ENCODE results near the gene RUSC2. TPM values are rescaled to one million over a fixed set of nuclear protein-coding genes. Genes with fewer than 3 reads are reported as not detected.

RUSC2 gene
- total RNA-seq, 1 donor from 2014 or later = 4.4 TPM

DNA sequence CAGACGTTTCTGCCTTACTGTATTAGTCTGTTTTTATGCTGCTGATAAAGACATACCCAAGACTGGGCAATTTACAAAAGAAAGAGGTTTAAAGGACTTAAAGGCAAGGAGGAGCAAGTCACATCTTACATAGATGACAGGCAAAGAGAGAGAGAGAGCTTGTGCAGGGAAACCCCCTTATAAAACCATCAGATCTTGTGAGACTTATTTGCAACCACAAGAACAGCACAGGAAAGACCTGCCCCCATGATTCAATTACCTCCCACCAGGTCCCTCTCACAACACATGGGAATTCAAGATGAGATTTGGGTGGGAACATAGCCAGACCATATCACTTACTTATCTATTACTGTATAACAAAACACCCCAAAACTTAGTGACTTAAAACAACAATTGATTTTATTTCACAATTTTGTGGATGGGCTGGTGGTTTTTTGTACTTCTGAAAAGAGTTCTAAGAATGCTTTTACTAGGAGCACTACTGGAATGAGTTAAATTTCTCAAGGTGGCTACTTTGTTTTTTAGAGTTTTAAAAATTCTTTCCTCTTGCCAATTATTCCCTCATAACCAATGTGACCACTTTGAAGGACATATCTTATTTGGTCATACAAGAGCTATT lies 10.3 kb downstream of the RUSC2 start:
- peaks cover 11% of the 10 kb centered on the region for H3K9me3 Mint-ChIP-seq
- DNase-seq (ENCODE audit: low spot score) = no peak
- no peak overlapping the region for H3K4me3 Mint-ChIP-seq
- H3K27ac Mint-ChIP-seq = peak overlapping the region; percentile 29
- peaks cover 2% of the 10 kb centered on the region for H3K36me3 Mint-ChIP-seq (ENCODE audit: low read depth)
- H3K27me3 Mint-ChIP-seq (ENCODE audit: insufficient read depth) = no peaks in the 10 kb centered on the region
- intact Hi-C loops (cut with micrococcal nuclease) = no loop called here
- H3K4me1 Mint-ChIP-seq (ENCODE audit: low read depth) = peaks cover 19% of the 10 kb centered on the region

DNA sequence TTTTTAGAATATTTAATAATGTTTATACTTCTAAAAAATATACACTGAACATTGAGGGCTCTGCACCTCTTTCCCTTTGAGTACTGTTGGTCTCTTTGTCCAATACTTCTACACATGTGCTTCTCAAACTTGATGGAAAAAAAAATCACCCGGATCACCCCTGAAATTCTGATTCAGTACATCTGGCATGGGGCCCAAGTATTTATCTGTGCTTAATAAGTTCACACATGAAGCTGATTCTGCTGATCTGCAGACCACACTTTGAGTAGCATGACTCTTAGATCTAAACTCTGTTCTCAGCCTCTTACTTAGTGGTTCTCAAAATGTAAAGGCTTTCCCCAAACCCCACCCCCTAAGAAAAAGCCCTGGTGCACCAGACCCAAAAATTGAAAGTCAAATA lies 12.0 kb downstream of the RUSC2 start:
- Mint-ChIP-seq H3K27ac (no peak overlapping the region), H3K36me3 (ENCODE audit: low read depth) (peaks cover 2% of the 10 kb centered on the region), H3K4me1 (ENCODE audit: low read depth) (peaks cover 7% of the 10 kb centered on the region), H3K27me3 (ENCODE audit: insufficient read depth) (no peaks in the 10 kb centered on the region), H3K4me3 (no peak overlapping the region), H3K9me3 (peaks cover 11% of the 10 kb centered on the region)
- no peak for DNase-seq (ENCODE audit: low spot score)
- intact Hi-C loops (cut with micrococcal nuclease) = no loop called here

DNA sequence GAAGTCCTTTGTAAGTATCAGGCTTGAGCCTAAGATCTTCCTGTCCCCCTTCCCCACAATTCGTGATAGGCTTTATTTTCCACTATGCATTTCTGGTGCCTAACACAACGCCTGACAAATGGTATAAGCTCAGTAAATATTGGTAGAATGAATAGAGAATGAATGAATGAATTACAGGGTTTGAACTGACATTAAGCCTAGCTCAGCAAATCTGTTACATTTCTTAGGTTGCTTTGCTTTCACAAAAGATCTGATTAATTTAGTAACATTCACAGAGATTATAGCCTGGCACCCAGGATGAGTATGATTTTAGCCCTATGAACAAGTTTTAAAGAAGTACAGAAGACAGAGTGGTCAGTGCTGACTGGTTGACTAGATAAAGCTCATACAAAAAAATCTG lies 16.4 kb downstream of the RUSC2 start:
- no peak overlapping the region for H3K4me3 Mint-ChIP-seq
- H3K36me3 Mint-ChIP-seq (ENCODE audit: low read depth) = no peaks in the 10 kb centered on the region
- H3K4me1 Mint-ChIP-seq (ENCODE audit: low read depth) = peaks cover 5% of the 10 kb centered on the region
- no peak overlapping the region for H3K27ac Mint-ChIP-seq
- intact Hi-C loops (cut with micrococcal nuclease) = no loop called here
- H3K27me3 Mint-ChIP-seq (ENCODE audit: insufficient read depth) = peaks cover 2% of the 10 kb centered on the region
- DNase-seq (ENCODE audit: low spot score) = no peak
- H3K9me3 Mint-ChIP-seq = no peaks in the 10 kb centered on the region

DNA sequence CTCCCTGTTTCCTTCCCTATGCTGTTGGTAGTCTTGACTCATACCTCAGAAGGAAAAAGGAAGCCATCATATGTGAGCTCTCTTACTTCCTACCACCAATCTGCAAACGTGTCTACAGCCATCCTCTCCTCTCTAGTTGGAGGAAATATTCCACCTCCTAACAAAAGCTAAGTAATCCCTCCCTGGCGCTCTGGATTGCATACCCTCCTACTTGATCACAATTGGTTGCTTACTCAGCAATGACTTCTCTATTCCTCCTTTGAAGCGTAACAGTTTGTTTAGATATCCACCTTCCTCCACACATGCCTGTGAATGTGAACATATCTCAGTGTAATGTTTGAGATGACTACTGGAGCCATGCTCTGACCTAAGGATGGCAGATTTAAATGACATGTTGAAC lies 18.2 kb downstream of the RUSC2 start:
- Mint-ChIP-seq H3K36me3 (ENCODE audit: low read depth) (no peaks in the 10 kb centered on the region), H3K27ac (no peak overlapping the region), H3K4me3 (no peak overlapping the region), H3K27me3 (ENCODE audit: insufficient read depth) (peaks cover 2% of the 10 kb centered on the region), H3K9me3 (no peaks in the 10 kb centered on the region), H3K4me1 (ENCODE audit: low read depth) (peaks cover 5% of the 10 kb centered on the region)
- intact Hi-C loops (cut with micrococcal nuclease) = no loop called here
- DNase-seq (ENCODE audit: low spot score) = no peak

DNA sequence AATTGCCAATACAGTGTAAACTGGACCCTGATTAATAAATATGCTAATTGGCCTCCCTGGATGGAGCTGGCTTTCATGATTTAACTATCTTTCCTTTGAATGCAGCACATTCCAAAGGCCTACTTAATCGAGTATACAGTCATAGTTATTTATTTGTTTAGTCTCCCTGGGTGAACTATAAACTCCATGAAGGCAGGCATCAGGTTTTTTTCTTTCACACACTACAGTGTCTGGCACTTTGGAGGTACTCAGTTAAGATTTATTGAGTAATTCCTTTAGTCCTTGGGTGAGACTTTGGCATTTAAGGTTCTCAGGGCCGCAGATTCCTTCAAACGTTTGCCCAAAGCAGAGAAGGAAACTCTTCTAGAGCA lies 20.5 kb downstream of the RUSC2 start:
- Mint-ChIP-seq H3K4me1 (ENCODE audit: low read depth) (peaks cover 5% of the 10 kb centered on the region), H3K27ac (no peak overlapping the region), H3K27me3 (ENCODE audit: insufficient read depth) (peaks cover 2% of the 10 kb centered on the region), H3K4me3 (no peak overlapping the region), H3K9me3 (no peaks in the 10 kb centered on the region), H3K36me3 (ENCODE audit: low read depth) (no peaks in the 10 kb centered on the region)
- DNase-seq (ENCODE audit: low spot score) = no peak
- intact Hi-C loops (cut with micrococcal nuclease) = no loop called here

DNA sequence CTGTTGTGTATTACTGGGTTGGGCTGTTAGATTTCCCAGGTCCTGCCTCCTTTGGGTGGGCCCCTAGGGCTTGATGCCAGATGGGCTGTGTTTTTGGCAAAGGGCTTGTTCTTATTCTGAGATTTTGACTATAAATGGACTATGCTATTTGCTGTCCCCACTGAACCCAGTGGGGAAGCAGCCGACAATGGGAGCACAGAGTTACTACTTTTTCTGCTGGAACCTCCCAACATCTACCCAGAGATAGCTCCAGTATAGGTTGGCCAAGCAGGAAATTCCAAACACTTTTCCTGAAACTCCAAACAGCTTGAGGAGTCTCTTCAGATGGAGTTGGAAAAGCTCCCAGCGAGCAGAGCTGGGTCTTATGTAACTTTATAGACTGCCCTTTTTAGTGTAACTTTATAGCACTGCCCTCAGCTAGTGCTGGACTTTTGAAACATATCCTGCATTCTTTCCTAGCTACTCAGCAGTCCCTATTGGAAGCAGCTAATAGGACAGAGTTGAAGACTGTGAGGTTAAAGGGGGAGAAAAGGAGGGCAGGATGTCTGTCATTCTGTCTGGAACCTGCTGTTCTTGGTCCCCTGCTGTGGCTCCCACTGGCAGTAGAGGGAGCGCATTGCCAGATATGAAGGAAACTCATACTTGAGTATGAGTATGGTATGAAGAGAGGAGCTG lies 21.0 kb downstream of the RUSC2 start:
- Mint-ChIP-seq H3K4me3 (no peak overlapping the region), H3K36me3 (ENCODE audit: low read depth) (no peaks in the 10 kb centered on the region), H3K4me1 (ENCODE audit: low read depth) (peaks cover 5% of the 10 kb centered on the region), H3K27me3 (ENCODE audit: insufficient read depth) (peaks cover 2% of the 10 kb centered on the region), H3K9me3 (no peaks in the 10 kb centered on the region), H3K27ac (no peak overlapping the region)
- intact Hi-C loops (cut with micrococcal nuclease) = no loop called here
- DNase-seq (ENCODE audit: low spot score) = no peak

DNA sequence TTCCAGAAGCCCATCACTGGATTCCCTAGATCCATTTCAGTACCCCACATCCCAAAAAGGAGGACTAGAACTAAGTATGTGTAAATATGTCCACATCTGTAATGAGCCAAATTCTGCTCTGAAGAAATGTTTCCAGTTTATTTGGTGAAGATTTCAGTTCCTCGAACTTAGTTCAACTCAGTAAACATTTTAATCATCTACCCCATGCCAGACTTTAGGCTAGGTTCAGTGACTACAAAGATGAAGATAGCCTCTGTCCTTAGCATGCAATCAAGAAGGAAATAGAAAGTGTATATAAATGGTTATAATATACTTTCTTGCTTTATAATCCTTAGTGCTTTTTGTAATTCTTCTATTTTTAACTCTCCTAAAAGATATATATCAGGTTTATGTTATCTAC lies 21.5 kb downstream of the RUSC2 start:
- H3K4me1 Mint-ChIP-seq (ENCODE audit: low read depth) = peaks cover 5% of the 10 kb centered on the region
- H3K4me3 Mint-ChIP-seq = no peak overlapping the region
- peaks cover 2% of the 10 kb centered on the region for H3K27me3 Mint-ChIP-seq (ENCODE audit: insufficient read depth)
- no peaks in the 10 kb centered on the region for H3K9me3 Mint-ChIP-seq
- H3K27ac Mint-ChIP-seq = no peak overlapping the region
- DNase-seq (ENCODE audit: low spot score) = no peak
- no peaks in the 10 kb centered on the region for H3K36me3 Mint-ChIP-seq (ENCODE audit: low read depth)
- intact Hi-C loops (cut with micrococcal nuclease) = no loop called here

DNA sequence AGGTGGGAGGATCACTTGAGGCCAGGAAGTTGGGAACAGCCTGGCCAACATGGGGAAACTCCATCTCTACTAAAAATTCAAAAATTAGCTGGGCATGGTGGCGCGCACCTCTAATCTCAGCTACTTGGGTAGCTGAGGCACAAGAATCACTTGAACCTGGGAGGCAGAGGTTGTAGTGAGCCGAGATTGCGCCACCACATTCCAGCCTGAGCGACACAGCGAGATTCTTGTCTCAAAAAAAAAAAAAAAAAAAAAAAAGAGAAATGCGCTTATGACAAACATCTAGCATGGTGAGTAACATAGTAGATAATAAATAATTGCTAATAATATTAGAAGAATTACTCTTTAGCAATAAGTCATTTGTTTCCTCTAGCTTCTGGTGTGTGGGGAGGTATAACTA lies 25.9 kb downstream of the RUSC2 start:
- Mint-ChIP-seq H3K4me3 (no peak overlapping the region), H3K27ac (no peak overlapping the region), H3K36me3 (ENCODE audit: low read depth) (no peaks in the 10 kb centered on the region), H3K27me3 (ENCODE audit: insufficient read depth) (no peaks in the 10 kb centered on the region), H3K4me1 (ENCODE audit: low read depth) (no peaks in the 10 kb centered on the region), H3K9me3 (no peaks in the 10 kb centered on the region)
- intact Hi-C loops (cut with micrococcal nuclease) = no loop called here
- DNase-seq (ENCODE audit: low spot score) = no peak

DNA sequence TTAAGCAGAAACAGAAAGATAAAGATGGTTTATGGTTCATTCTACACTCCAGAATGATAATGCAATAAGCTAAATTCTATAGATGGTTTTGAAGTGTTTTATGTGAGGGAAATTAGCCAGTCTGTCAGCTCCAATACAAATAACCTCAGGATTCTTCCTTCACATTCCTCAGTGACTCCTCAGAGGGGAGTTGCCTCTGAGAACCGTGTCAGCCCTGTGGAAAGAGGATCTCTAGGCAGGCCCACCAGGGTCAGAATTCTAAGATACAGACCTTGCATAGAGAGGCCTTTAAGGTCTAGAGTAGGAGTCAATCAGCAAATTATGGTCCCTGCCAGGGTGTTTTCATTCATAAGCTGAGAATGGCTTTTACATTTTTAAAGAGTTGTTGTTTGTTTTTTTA lies 26.6 kb downstream of the RUSC2 start:
- no peak for DNase-seq (ENCODE audit: low spot score)
- intact Hi-C loops (cut with micrococcal nuclease) = no loop called here
- Mint-ChIP-seq H3K4me3 (no peak overlapping the region), H3K4me1 (ENCODE audit: low read depth) (no peaks in the 10 kb centered on the region), H3K9me3 (no peaks in the 10 kb centered on the region), H3K27me3 (ENCODE audit: insufficient read depth) (no peaks in the 10 kb centered on the region), H3K27ac (no peak overlapping the region), H3K36me3 (ENCODE audit: low read depth) (no peaks in the 10 kb centered on the region)

DNA sequence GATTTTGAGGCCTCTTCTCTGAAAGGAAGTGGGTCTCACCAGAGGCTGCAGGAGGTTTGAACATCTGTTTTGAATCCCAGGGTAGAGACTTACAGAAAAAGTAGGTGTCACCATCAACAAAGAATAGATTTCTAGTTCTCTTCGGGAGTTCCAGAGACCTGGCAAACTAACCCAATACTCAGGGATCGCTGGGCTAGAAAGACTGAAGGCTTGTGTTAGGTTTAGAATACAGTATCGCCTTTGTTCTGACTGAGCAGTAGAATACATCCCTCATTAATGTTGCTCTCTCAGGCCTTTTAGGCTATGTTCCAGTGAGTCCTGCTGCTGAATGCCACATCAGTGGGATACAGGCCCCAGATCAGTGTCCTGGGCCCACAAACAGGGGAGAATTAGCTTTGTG lies 27.2 kb downstream of the RUSC2 start:
- H3K27ac Mint-ChIP-seq = no peak overlapping the region
- H3K4me3 Mint-ChIP-seq = no peak overlapping the region

DNA sequence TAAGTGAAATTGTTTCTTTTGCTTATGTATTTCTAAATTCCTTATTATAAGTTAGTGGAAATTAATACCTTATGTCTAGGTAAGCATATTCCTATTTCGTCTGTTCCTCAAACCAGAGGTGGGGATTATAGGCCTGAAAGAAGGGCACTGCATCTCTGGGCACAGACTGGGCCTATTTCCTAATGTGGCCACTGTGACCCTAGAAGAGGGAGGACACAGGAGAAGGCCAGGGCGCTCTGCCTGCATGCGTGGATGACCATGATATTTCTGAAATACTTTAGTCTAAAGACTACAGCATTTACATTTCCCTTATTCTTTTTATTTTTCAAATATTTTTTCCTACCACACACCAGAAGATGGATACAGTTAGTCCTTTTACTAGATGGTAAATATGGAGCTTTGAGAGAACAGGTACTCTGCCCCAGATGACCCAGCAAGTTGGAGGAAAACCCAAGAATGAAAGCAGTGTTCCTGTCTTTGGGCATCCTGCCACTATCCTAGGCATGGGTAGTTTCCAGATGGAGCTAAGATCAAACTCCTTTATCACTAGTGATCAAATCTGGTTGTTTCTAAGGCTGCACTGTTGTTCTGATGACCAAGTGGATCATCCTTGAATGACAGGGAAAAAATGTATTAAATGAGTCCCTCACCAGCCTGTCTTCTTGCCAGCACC lies 27.8 kb downstream of the RUSC2 start:
- Mint-ChIP-seq H3K27ac (no peak overlapping the region), H3K4me3 (no peak overlapping the region), H3K36me3 (ENCODE audit: low read depth) (no peaks in the 10 kb centered on the region), H3K9me3 (no peaks in the 10 kb centered on the region), H3K27me3 (ENCODE audit: insufficient read depth) (no peaks in the 10 kb centered on the region), H3K4me1 (ENCODE audit: low read depth) (no peaks in the 10 kb centered on the region)
- intact Hi-C loops (cut with micrococcal nuclease) = no loop called here
- DNase-seq (ENCODE audit: low spot score) = no peak

More for the DNA sequence above, 27.2 kb downstream of the RUSC2 start:
- H3K4me1 Mint-ChIP-seq (ENCODE audit: low read depth) = no peaks in the 10 kb centered on the region
- H3K27me3 Mint-ChIP-seq (ENCODE audit: insufficient read depth) = no peaks in the 10 kb centered on the region
- H3K36me3 Mint-ChIP-seq (ENCODE audit: low read depth) = no peaks in the 10 kb centered on the region
- no peak for DNase-seq (ENCODE audit: low spot score)
- intact Hi-C loops (cut with micrococcal nuclease) = no loop called here
- no peaks in the 10 kb centered on the region for H3K9me3 Mint-ChIP-seq

DNA sequence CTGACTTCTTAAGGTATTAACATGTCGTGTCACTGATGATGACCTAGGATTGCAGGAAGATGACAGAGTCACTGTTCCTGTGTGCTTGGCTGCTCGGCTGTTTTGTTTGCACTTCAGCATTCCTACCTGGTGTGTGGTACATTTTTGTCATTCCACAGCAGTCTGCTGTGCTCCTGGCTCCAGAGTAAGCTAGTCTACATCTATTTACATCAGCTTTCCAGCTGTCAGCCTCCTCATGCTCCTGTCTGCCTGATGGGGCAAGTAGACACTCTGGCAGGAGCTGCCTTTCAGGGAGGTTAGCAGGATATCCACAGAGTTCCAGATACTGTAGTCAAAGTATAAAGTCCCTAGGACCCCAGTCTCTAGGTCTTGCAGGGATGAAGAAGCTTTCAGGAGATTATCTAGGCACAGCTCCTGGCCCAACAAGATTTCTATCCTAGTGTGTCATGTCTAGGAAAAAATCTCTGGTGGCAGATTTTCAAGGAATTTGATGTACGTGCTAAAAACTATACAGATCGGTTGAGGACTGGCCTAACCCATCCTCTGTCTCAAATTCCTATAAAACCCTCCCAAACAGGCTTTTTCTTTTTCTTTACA lies 28.4 kb downstream of the RUSC2 start:
- Mint-ChIP-seq H3K4me3 (no peak overlapping the region), H3K36me3 (ENCODE audit: low read depth) (no peaks in the 10 kb centered on the region), H3K9me3 (no peaks in the 10 kb centered on the region), H3K27me3 (ENCODE audit: insufficient read depth) (no peaks in the 10 kb centered on the region), H3K4me1 (ENCODE audit: low read depth) (no peaks in the 10 kb centered on the region), H3K27ac (no peak overlapping the region)
- DNase-seq (ENCODE audit: low spot score) = no peak
- intact Hi-C loops (cut with micrococcal nuclease) = no loop called here

DNA sequence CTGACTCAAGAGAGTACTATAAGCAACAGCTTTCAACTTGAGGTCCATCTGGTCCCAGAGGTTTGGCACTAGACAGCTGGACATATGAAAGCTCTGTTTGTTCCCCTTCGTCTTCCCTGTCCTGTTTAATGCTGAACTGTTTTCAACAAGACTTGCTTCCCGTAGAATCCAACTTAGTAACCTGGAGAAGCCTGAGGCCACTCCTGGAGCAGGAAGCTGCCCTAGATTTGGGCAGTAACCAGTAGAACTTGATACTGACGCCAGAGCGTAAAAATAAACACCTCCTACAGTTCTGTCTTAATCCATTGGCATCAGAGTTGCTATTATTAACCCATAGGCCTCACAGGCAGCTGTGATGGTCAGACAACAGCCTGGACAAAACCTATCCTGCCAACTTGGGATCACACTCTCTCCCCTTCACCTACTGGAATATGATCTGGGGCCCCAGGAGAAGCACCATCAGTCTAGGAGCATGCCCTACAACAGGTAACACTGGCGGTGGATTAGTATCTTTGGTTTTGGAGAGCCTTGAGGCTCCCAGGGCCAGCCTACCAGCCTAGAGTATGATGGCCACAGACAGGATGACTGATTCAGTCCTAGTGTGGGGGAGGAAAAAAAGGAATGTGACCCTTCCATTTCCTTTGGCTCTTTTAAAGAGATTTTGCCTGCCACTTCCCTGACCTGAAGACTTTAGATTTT lies 29.2 kb downstream of the RUSC2 start:
- Mint-ChIP-seq H3K27ac (no peak overlapping the region), H3K36me3 (ENCODE audit: low read depth) (no peaks in the 10 kb centered on the region), H3K9me3 (no peaks in the 10 kb centered on the region), H3K4me3 (no peak overlapping the region), H3K4me1 (ENCODE audit: low read depth) (no peaks in the 10 kb centered on the region), H3K27me3 (ENCODE audit: insufficient read depth) (no peaks in the 10 kb centered on the region)
- no peak for DNase-seq (ENCODE audit: low spot score)
- intact Hi-C loops (cut with micrococcal nuclease) = no loop called here

All from activated T-helper 1 cell treated with anti-CD3 and anti-CD28 coated beads, Interleukin-12 subunit alpha, Interleukin-12 subunit beta, Interleukin-2, Interleukin-4 antibody, amounts not matched to agents 30 ng/mL and 10 ng/mL and 1 ng/mL, durations not matched to agents 14 hours and 24 hours and 36 hours (primary cell).